AG04450 (cell line): ENCODE measurements around the gene FAM193B. TPM values are rescaled to one million over a fixed set of nuclear protein-coding genes. Genes with fewer than 3 reads are reported as not detected.

Experiments
- CTCF ChIA-PET: fragments of 300-600, 350-600 bp; formaldehyde crosslinking; extraction: SDS; loops from one replicate; lab custom pipeline; 2022; ENCODE audit warnings: antibody characterized with exemption, inconsistent platforms; lab: Charles Lee
- POLR2A ChIA-PET: fragments of 350-600 bp; formaldehyde crosslinking; extraction: SDS; loops from one replicate; lab custom pipeline; 2021; ENCODE audit warnings: antibody characterized with exemption, inconsistent platforms; lab: Yijun Ruan, JAX
- DNase-seq: peaks from one replicate; pipeline ENCODE4 v3.0.0-alpha.2; 2011; ENCODE audit warnings: low read depth, low spot score
- H3K27ac ChIP-seq: one replicate; pipeline ENCODE4 v1.5.1; 2012; ENCODE audit warnings: low read depth, low read length, control low read depth
- H3K27me3 ChIP-seq: one replicate; pipeline ENCODE4 v1.6.0; 2012; ENCODE audit warnings: low read length; ENCODE audit not compliant: control insufficient read depth, insufficient read depth
- H3K4me3 ChIP-seq: 2 replicates; pipeline ENCODE4 v1.5.1; 2011; ENCODE audit warnings: mild to moderate bottlenecking, low read depth, low read length, control low read depth
- H3K9me3 ChIP-seq: 2 replicates; pipeline ENCODE4 v1.5.1; 2012; ENCODE audit warnings: low read length; ENCODE audit not compliant: control insufficient read depth, insufficient read depth
- polyA plus RNA-seq: library from polyadenylated mRNA; depleted of rRNA; stranded (reverse); fragments of >200 nt; gene quantifications from 2 replicates; pipeline ENCODE4 v1.2.3, GENCODE V29; 2011; rRNA removed
- TF ChIP-seq, protein P1 (sequence below): IDR thresholded peaks from 2 replicates; pipeline ENCODE4 v1.5.1; 2011; ENCODE audit warnings: low read depth, low read length, control low read depth, inconsistent platforms

The FAM193B gene
- polyA plus RNA-seq, 1 experiment: 30.1 TPM

DNA sequence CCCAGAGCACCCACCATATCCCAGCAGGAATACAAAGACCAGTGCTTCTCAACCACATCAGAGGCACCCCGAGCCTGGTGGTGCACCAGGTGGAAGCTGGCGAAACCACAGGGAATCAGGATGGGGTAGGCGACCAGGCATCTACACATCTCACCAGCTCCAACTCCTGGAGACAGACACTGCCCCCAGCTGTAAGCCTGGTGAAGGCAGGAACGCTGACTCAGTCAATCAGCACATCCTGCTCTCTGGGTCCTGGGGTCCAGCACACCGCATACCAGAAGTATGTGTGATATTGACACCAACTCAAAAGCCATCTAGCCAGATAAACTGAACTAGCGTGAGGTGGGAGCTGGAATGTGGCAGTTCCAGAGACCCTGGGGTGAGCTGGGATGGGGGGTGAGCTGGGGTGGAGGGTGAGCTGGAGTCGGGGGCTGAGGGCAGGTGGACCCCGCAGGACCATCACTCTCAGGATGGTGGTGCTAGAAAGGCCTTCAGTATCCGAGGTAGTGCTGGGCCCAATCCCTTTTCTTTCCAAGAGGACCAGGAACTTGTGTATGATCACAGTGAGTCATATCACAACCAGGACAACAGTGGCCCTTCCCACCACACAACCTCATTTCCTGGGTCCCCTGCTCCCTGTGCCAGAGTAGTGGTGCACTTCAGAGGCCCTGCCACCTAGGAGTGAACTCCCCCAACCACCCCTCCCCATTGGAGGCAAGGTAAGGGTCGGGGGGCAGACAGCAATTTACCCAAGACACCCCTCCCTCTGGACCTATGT, 83.4 kb downstream of the FAM193B start:
- Histone ChIP-seq H3K4me3 (peak overlapping the region; percentile 92), H3K27ac (peak overlapping the region; percentile 73), H3K9me3 (peaks cover 9% of the 10 kb centered on the region), H3K27me3 (no peaks in the 10 kb centered on the region)
- POLR2A ChIA-PET: interaction anchor here (0.8 to 13.1 kb wide), 8 partner anchors 8 to 81 kb away, joined by 3 to 230 read pairs (median 7); partner anchors contain the start of gene PDLIM7
- CTCF ChIA-PET: interaction anchor here (0.9 to 2.2 kb wide), 8 partner anchors 14 to 101 kb away, joined by 3 to 12 read pairs (median 4); no protein-coding TSS in a partner anchor
- TF ChIP-seq, protein P1, sequence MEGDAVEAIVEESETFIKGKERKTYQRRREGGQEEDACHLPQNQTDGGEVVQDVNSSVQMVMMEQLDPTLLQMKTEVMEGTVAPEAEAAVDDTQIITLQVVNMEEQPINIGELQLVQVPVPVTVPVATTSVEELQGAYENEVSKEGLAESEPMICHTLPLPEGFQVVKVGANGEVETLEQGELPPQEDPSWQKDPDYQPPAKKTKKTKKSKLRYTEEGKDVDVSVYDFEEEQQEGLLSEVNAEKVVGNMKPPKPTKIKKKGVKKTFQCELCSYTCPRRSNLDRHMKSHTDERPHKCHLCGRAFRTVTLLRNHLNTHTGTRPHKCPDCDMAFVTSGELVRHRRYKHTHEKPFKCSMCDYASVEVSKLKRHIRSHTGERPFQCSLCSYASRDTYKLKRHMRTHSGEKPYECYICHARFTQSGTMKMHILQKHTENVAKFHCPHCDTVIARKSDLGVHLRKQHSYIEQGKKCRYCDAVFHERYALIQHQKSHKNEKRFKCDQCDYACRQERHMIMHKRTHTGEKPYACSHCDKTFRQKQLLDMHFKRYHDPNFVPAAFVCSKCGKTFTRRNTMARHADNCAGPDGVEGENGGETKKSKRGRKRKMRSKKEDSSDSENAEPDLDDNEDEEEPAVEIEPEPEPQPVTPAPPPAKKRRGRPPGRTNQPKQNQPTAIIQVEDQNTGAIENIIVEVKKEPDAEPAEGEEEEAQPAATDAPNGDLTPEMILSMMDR: no peak
- no peak for DNase-seq

Other genes with a start within 250 kb of the FAM193B start
- gene MXD3, start 242.7 kb downstream of the FAM193B start, polyA plus RNA-seq: 2.8 and 2.9 TPM in 2 replicates
- 150 and 212 TPM in 2 replicates for gene LMAN2, start 202.9 kb downstream of the FAM193B start, polyA plus RNA-seq
- 2.6 and 4.4 TPM in 2 replicates for gene RGS14, start 196.6 kb downstream of the FAM193B start, polyA plus RNA-seq
- not detected in 2 replicates for gene SLC34A1, start 170.1 kb downstream of the FAM193B start, polyA plus RNA-seq
- gene PFN3, start 153.9 kb downstream of the FAM193B start, polyA plus RNA-seq: not detected in 2 replicates
- 0.35 and 0.48 TPM in 2 replicates for gene F12, start 145.0 kb downstream of the FAM193B start, polyA plus RNA-seq
- 16.4 and 21.4 TPM in 2 replicates for gene GRK6, start 127.9 kb downstream of the FAM193B start, polyA plus RNA-seq
- 1.0 and 1.6 TPM in 2 replicates for gene PRR7, start 107.7 kb downstream of the FAM193B start, polyA plus RNA-seq
- gene DBN1, start 80.9 kb downstream of the FAM193B start, polyA plus RNA-seq: 146 and 164 TPM in 2 replicates
- 195 and 268 TPM in 2 replicates for gene PDLIM7, start 57.0 kb downstream of the FAM193B start, polyA plus RNA-seq
- gene DOK3, start 44.7 kb downstream of the FAM193B start, polyA plus RNA-seq: 0.50 and 0.96 TPM in 2 replicates
- 71.8 and 96.0 TPM in 2 replicates for gene DDX41, start 37.6 kb downstream of the FAM193B start, polyA plus RNA-seq
- 307 and 376 TPM in 2 replicates for gene TMED9, start 37.6 kb upstream of the FAM193B start, polyA plus RNA-seq
- 18.3 and 26.2 TPM in 2 replicates for gene B4GALT7, start 45.6 kb upstream of the FAM193B start, polyA plus RNA-seq
- gene FAM153A, start 228.3 kb upstream of the FAM193B start, polyA plus RNA-seq: not detected in 2 replicates